ENCODE data around the gene TSC22D1. TPM values are rescaled to one million over a fixed set of nuclear protein-coding genes. Genes with fewer than 3 reads are reported as not detected.

TSC22D1 gene
- total RNA-seq, 1 donor = 173 TPM

DNA sequence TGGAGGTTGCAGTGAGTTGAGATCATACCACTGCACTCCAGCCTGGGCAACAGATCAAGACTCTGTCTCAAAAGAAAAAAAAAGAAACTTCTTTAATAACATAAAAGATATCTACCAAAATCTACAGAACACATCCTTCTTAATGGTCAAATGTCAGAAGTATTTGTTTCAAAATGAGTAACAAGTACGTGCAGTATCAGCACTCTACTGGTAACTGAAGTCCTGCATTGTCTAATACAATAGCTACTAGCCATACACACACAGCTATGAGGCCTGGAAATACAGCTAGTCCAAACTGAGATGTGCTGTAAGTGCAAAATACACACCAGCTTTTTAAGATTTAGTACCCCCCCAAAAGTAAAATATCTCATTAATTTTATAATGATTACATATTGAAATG lies 88.1 kb downstream of the TSC22D1 start:
- H3K79me2 ChIP-seq (ENCODE audit: insufficient read depth, low read length) = peaks cover 58% of the 10 kb centered on the region
- no peak overlapping the region for H2AFZ ChIP-seq (ENCODE audit: low read length)
- no peak for DNase-seq (ENCODE audit: insufficient read length, low spot score, missing footprints)
- H3K4me3 ChIP-seq (ENCODE audit: insufficient read depth, low read length) = no peak overlapping the region
- peaks cover 19% of the 10 kb centered on the region for H3K4me1 ChIP-seq (ENCODE audit: insufficient read depth, low read length)
- no peak overlapping the region for H3K27ac ChIP-seq (ENCODE audit: low read depth, low read length)
- H4K20me1 ChIP-seq (ENCODE audit: insufficient read depth, low read length) = peaks cover 2% of the 10 kb centered on the region
- H3K27me3 ChIP-seq (ENCODE audit: insufficient read depth, low read length) = no peaks in the 10 kb centered on the region
- TF ChIP-seq, protein P1, sequence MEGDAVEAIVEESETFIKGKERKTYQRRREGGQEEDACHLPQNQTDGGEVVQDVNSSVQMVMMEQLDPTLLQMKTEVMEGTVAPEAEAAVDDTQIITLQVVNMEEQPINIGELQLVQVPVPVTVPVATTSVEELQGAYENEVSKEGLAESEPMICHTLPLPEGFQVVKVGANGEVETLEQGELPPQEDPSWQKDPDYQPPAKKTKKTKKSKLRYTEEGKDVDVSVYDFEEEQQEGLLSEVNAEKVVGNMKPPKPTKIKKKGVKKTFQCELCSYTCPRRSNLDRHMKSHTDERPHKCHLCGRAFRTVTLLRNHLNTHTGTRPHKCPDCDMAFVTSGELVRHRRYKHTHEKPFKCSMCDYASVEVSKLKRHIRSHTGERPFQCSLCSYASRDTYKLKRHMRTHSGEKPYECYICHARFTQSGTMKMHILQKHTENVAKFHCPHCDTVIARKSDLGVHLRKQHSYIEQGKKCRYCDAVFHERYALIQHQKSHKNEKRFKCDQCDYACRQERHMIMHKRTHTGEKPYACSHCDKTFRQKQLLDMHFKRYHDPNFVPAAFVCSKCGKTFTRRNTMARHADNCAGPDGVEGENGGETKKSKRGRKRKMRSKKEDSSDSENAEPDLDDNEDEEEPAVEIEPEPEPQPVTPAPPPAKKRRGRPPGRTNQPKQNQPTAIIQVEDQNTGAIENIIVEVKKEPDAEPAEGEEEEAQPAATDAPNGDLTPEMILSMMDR (IDR thresholded peaks at IDR 0.05; ENCODE audit: extremely low read depth, low read depth, low read length) = no peak
- H3K4me2 ChIP-seq (ENCODE audit: insufficient read depth, low read length) = no peak overlapping the region
- H3K36me3 ChIP-seq (ENCODE audit: insufficient read depth, low read length) = peaks cover 3% of the 10 kb centered on the region
- no peaks in the 10 kb centered on the region for H3K9me3 ChIP-seq (ENCODE audit: low read depth, low read length)

DNA sequence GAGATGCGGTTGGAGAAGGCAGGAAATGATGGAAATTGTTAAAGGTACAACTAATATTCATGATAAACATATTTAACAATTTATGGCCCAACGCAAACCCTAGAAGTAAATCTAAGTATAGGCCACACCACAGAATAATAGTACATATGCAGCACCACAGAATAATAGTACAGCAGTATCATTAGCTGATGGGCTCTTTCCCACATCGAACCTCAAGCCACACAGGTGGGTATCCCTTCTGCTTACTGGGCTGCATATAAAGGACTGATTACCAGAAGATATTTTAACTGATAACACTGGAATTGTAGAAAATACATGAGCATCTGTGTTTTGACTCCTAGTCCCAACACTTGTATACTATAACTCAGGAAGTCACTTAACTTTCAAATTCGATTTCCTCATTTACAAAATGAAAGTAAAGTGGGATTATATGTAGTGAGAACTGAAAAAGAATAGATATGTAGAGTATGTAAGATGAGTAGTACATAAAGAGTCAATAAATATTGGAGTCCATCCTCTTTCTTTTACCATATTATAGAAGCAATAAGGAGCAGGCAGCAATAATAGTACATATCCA lies 91.5 kb downstream of the TSC22D1 start:
- H3K4me2 ChIP-seq (ENCODE audit: insufficient read depth, low read length) = peak overlapping the region; percentile 69
- H3K79me2 ChIP-seq (ENCODE audit: insufficient read depth, low read length) = peaks cover 60% of the 10 kb centered on the region

GRCh38 chr13:44474122-44474910 lies 101.8 kb downstream of the TSC22D1 start:
- DNase-seq (ENCODE audit: insufficient read length, low spot score, missing footprints) = no peak
- no peak overlapping the region for H2AFZ ChIP-seq (ENCODE audit: low read length)

More for the DNA sequence above, 91.5 kb downstream of the TSC22D1 start:
- Histone ChIP-seq H3K4me3 (ENCODE audit: insufficient read depth, low read length) (no peak overlapping the region), H3K27ac (ENCODE audit: low read depth, low read length) (peak overlapping the region; percentile 38), H3K4me1 (ENCODE audit: insufficient read depth, low read length) (peaks cover 19% of the 10 kb centered on the region), H3K27me3 (ENCODE audit: insufficient read depth, low read length) (no peaks in the 10 kb centered on the region), H3K9me3 (ENCODE audit: low read depth, low read length) (no peaks in the 10 kb centered on the region), H3K36me3 (ENCODE audit: insufficient read depth, low read length) (peaks cover 12% of the 10 kb centered on the region), H2AFZ (ENCODE audit: low read length) (no peak overlapping the region), H4K20me1 (ENCODE audit: insufficient read depth, low read length) (no peaks in the 10 kb centered on the region)
- no peak for DNase-seq (ENCODE audit: insufficient read length, low spot score, missing footprints)
- TF ChIP-seq, protein P1 (IDR thresholded peaks at IDR 0.05; ENCODE audit: extremely low read depth, low read depth, low read length) = no peak

More at GRCh38 chr13:44474122-44474910, 101.8 kb downstream of the TSC22D1 start:
- H3K4me3 ChIP-seq (ENCODE audit: insufficient read depth, low read length) = no peak overlapping the region
- no peak overlapping the region for H3K27ac ChIP-seq (ENCODE audit: low read depth, low read length)
- H3K79me2 ChIP-seq (ENCODE audit: insufficient read depth, low read length) = peaks cover 54% of the 10 kb centered on the region
- no peaks in the 10 kb centered on the region for H3K27me3 ChIP-seq (ENCODE audit: insufficient read depth, low read length)
- H3K4me1 ChIP-seq (ENCODE audit: insufficient read depth, low read length) = peaks cover 33% of the 10 kb centered on the region
- no peaks in the 10 kb centered on the region for H3K9me3 ChIP-seq (ENCODE audit: low read depth, low read length)
- TF ChIP-seq, protein P1 (IDR thresholded peaks at IDR 0.05; ENCODE audit: extremely low read depth, low read depth, low read length) = no peak
- peaks cover 6% of the 10 kb centered on the region for H3K36me3 ChIP-seq (ENCODE audit: insufficient read depth, low read length)
- H4K20me1 ChIP-seq (ENCODE audit: insufficient read depth, low read length) = peaks cover 14% of the 10 kb centered on the region
- no peak overlapping the region for H3K4me2 ChIP-seq (ENCODE audit: insufficient read depth, low read length)
